PFSK-1 (cell line): Measurements from ENCODE around the gene IFIH1.

ENCODE experiments used
- FOXP2 ChIP-seq: optimal IDR thresholded peaks from 2 replicates; pipeline ENCODE3; 2011; ENCODE audit warnings: borderline replicate concordance, control low read depth, inconsistent platforms; ENCODE audit not compliant: insufficient read depth; ENCODE audit errors: extremely low read length, extremely low read depth
- POLR2AphosphoS5 ChIP-seq: IDR thresholded peaks from 2 replicates; pipeline ENCODE4 v1.6.1; 2012; ENCODE audit warnings: low read depth, mild to moderate bottlenecking, control low read depth, low read length, moderate library complexity
- SIN3A ChIP-seq: IDR thresholded peaks from 2 replicates; pipeline ENCODE4 v1.6.1; 2012; ENCODE audit warnings: mild to moderate bottlenecking, low read length, moderate library complexity, borderline replicate concordance; ENCODE audit not compliant: insufficient read depth
- TAF1 ChIP-seq: IDR thresholded peaks from 2 replicates; pipeline ENCODE4 v1.6.1; 2012; ENCODE audit warnings: low read length, control low read depth, borderline replicate concordance; ENCODE audit not compliant: insufficient read depth
- TF ChIP-seq, protein P1 (sequence below), 2 experiments: IDR thresholded peaks; 2 replicates each; pipeline versions ENCODE4 v1.6.1 to v1.8.0; 2011 to 2012; ENCODE audit warnings: low read depth in 2 of 2, low read length in 2 of 2, control low read depth in 1 of 2, inconsistent platforms in 1 of 2, mild to moderate bottlenecking in 1 of 2, moderate library complexity in 1 of 2; ENCODE audit not compliant: insufficient read depth in 1 of 2

IFIH1 gene

DNA sequence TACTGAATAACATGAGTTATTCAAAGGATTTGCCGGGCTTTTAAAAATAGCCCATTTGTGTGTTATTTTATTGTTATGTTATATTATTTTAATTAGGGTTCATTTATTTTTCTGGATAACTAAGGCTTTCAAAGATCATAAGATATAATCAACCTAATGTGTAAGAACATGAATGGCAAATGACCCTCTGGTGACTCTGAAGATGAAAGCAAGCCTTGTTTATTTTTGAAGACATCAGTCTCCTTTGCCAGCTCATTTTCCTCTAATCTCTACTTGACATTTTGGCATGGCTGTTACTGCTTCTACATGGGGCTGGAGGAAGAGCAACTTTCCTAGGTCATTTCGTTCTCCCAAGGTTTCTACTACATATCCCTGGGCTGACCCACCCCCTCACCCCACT lies 85.8 kb downstream of the IFIH1 start:
- no peak for TF ChIP-seq POLR2AphosphoS5
- TF ChIP-seq, protein P1, sequence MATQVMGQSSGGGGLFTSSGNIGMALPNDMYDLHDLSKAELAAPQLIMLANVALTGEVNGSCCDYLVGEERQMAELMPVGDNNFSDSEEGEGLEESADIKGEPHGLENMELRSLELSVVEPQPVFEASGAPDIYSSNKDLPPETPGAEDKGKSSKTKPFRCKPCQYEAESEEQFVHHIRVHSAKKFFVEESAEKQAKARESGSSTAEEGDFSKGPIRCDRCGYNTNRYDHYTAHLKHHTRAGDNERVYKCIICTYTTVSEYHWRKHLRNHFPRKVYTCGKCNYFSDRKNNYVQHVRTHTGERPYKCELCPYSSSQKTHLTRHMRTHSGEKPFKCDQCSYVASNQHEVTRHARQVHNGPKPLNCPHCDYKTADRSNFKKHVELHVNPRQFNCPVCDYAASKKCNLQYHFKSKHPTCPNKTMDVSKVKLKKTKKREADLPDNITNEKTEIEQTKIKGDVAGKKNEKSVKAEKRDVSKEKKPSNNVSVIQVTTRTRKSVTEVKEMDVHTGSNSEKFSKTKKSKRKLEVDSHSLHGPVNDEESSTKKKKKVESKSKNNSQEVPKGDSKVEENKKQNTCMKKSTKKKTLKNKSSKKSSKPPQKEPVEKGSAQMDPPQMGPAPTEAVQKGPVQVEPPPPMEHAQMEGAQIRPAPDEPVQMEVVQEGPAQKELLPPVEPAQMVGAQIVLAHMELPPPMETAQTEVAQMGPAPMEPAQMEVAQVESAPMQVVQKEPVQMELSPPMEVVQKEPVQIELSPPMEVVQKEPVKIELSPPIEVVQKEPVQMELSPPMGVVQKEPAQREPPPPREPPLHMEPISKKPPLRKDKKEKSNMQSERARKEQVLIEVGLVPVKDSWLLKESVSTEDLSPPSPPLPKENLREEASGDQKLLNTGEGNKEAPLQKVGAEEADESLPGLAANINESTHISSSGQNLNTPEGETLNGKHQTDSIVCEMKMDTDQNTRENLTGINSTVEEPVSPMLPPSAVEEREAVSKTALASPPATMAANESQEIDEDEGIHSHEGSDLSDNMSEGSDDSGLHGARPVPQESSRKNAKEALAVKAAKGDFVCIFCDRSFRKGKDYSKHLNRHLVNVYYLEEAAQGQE (IDR thresholded peaks at IDR 0.05; ENCODE audit: insufficient read depth in 1 of 2, low read depth in 2 of 2, low read length in 2 of 2), result no peak
- no peak for TF ChIP-seq TAF1
- TF ChIP-seq SIN3A, result no peak

DNA sequence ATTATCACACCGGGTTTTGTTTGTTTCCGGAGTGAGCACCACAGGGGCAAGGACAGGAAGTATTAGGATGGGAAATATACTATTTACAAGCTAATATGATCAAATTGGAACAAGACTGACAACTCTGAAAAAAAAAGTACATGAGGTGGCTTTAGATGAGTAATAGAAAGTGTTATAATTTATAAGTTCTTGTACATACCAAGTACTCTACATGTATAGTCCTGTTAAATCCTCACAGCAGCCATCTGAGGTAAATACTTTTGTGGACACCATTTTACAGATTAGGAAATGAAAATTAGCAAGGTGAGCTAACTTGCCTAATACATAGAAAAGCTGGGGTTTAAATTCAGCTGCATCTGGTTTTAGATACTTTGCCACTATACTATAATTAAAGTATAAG lies 86.5 kb downstream of the IFIH1 start:
- TF ChIP-seq FOXP2 (no peak), TAF1 (no peak), POLR2AphosphoS5 (no peak), SIN3A (no peak)
- TF ChIP-seq, protein P1 (IDR thresholded peaks at IDR 0.05; ENCODE audit: insufficient read depth in 1 of 2, low read depth in 2 of 2, low read length in 2 of 2), result no peak

DNA sequence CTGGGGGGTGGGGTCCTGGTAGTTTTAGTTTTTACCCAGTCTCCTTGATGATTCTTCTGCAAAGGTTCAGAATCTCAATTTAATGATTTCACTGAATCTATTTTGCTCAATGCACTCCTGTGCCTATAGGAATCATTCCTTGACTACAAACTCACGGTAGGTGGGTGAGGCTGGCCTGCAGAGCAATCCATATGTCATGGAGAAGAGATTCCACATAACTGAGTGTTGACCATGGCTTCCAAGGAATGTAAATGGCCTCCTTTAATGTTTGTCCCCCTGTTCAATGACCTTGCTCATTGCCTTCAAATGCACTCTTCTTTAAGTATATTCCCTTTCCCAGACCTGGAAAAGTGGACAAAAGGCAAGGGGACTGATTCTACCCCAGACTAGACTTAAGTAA lies 87.7 kb downstream of the IFIH1 start:
- TF ChIP-seq SIN3A, result no peak
- TF ChIP-seq FOXP2, result no peak
- TF ChIP-seq, protein P1 (IDR thresholded peaks at IDR 0.05; ENCODE audit: insufficient read depth in 1 of 2, low read depth in 2 of 2, low read length in 2 of 2), result no peak
- no peak for TF ChIP-seq TAF1
- TF ChIP-seq POLR2AphosphoS5, result no peak

DNA sequence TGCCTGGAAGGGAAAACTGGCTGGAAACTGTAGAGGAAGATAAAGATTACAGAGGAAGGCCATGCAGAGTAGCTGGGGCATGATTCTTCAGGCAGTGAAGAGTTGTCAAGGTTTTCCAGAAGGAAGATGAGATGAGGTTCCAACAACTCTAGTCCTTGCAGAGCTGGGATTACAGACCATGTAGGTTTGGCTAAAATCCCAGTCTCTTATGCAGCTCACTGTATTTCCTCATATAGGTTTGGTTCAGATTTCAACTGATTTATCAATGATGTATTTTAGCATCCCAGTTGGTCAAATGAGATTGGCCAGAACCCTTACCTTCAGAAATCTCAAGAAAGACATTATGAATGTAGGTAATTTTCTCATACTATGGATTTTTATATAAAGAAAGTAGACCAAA lies 91.6 kb downstream of the IFIH1 start:
- TF ChIP-seq SIN3A (no peak), POLR2AphosphoS5 (no peak)

DNA sequence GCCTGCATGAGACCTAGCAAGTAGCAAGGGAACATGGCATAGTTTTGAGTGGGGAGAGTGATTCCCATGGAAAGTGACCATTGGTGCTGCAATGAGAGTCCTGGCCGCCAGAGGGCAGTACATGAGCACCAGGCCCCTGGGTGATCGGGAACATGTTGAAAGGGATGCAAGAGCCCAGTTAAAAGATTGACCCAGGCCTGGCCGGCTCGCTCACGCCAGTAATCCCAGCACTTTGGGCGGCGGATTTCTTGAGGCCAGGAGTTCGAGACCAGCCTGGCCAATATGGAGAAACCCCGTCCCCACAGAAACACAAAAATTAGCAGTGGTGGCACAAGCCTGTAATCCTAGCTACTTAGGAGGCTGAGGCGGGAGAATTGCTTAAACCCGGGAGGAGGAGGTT lies 97.4 kb downstream of the IFIH1 start:
- TF ChIP-seq POLR2AphosphoS5, result no peak
- TF ChIP-seq, protein P1 (IDR thresholded peaks at IDR 0.05; ENCODE audit: insufficient read depth in 1 of 2, low read depth in 2 of 2, low read length in 2 of 2), result no peak
- TF ChIP-seq FOXP2, result no peak
- no peak for TF ChIP-seq SIN3A
- no peak for TF ChIP-seq TAF1

DNA sequence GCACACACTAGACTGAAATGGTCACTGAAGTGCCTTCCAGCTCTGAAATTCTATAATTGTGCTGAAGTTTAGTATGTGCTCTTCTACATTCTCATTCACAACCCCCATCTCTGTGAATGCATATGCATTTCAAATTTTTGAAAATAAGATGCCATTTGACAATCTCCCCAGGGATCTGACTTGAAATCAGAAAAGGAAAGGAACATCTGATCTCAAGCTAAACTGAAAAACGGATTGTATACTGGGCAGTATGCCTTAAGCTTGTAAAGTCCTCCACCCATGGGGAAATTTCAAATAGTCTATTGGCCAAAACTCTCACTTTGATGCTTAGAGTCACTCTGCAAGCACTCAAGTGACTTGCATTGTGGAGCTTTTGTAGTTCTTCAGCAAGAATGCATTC lies 98.1 kb downstream of the IFIH1 start:
- TF ChIP-seq TAF1 (no peak), POLR2AphosphoS5 (no peak)
- TF ChIP-seq, protein P1 (IDR thresholded peaks at IDR 0.05; ENCODE audit: insufficient read depth in 1 of 2, low read depth in 2 of 2, low read length in 2 of 2), result no peak
